Activated CD4-positive, alpha-beta memory T cell treated with anti-CD3 and anti-CD28 coated beads, Interleukin-2, amount 10 ng/mL, durations not matched to agents 7 days and 5 days (primary cell): ENCODE results near the gene BET1. TPM values are rescaled to one million over a fixed set of nuclear protein-coding genes. Genes with fewer than 3 reads are reported as not detected.

ENCODE experiments used
- CTCF ChIA-PET: fragments of 350-600 bp; sonication (Branson Sonifier 250); formaldehyde crosslinking; loops from one replicate; lab custom pipeline; 2021; ENCODE audit warnings: antibody characterized with exemption, inconsistent platforms; lab: Charles Lee
- POLR2A ChIA-PET: fragments of 350-600 bp; sonication (Branson Sonifier 250); formaldehyde crosslinking; loops from one replicate; lab custom pipeline; 2021; ENCODE audit warnings: antibody characterized with exemption; lab: Charles Lee
- DNase-seq: peaks from one replicate; pipeline ENCODE4 v3.0.0-alpha.2; 2020
- H3K27ac Mint-ChIP-seq: one replicate; pipeline ENCODE4 v1.8.0; 2021; ENCODE audit warnings: mild to moderate bottlenecking, mixed read lengths
- H3K27me3 Mint-ChIP-seq: one replicate; pipeline ENCODE4 v1.8.0; 2021; ENCODE audit warnings: mixed read lengths
- H3K36me3 Mint-ChIP-seq: one replicate; pipeline ENCODE4 v1.8.0; 2021; ENCODE audit warnings: low read depth, mixed read lengths
- H3K4me1 Mint-ChIP-seq: one replicate; pipeline ENCODE4 v1.8.0; 2021; ENCODE audit warnings: mixed read lengths
- H3K4me3 Mint-ChIP-seq: one replicate; pipeline ENCODE4 v1.8.0; 2021; ENCODE audit warnings: mild to moderate bottlenecking, mixed read lengths
- H3K9me3 Mint-ChIP-seq: one replicate; pipeline ENCODE4 v1.8.0; 2021; ENCODE audit warnings: mixed read lengths
- total RNA-seq, 2 experiments: library from RNA; stranded (reverse); gene quantifications; one replicate each; pipeline ENCODE4 v1.2.3, GENCODE V29; 2021

The BET1 gene
- total RNA-seq, 2 experiments from 2014 or later = 23.5 to 24.4 TPM

DNA sequence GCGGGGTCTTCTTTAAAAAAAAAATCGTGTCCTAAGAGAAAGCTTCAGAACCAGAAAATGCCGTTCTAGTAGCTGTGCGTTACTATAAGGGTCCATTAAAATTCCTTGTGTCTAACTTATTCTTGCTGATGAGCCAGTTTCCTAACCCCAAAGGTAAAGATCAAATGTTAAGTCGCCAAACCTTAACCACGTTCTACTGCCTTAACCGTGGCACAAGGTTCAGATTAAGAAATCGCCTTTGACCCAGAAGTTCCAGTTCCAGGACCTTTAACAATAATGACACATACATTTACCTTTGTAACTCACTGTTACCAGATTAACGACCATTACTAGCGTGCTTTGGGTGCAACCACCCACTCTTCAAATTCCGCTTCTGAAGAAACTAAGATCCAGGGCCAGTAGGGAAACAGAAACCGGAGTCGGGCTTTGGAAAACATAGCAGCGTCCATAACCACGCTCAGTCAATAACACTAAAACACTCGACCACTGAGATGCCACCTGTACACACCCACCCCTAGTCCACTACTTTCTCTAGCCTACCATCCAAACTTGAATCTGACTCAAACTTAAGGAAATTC, 620 bp downstream of the BET1 start:
- peaks cover 16% of the 10 kb centered on the region for H3K27me3 Mint-ChIP-seq
- peak overlapping the region; percentile 96 for H3K4me3 Mint-ChIP-seq
- POLR2A ChIA-PET = no interaction called here
- H3K36me3 Mint-ChIP-seq = peaks cover 5% of the 10 kb centered on the region
- H3K9me3 Mint-ChIP-seq = no peaks in the 10 kb centered on the region
- peaks cover 30% of the 10 kb centered on the region for H3K4me1 Mint-ChIP-seq
- H3K27ac Mint-ChIP-seq = peak overlapping the region; percentile 86
- no peak for DNase-seq
- CTCF ChIA-PET = no interaction called here

DNA sequence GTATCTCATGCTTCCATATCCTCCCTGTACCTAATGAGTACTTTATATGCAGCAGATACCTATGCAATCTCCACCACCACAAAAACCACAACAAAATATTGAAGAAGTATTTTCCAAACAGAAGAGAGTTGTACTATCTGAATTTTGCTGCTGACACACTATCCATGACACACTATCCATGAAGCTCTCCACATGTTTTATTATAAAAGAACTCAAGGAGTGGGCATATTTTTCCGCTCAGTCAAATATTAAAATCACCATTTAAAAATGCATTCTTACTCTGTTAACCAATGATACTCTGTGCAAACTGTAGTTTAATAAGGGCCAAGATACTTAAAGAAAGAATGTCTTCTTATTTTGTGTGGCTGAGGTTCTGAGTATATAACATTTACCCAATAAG, 2.8 kb downstream of the BET1 start:
- H3K27ac Mint-ChIP-seq = no peak overlapping the region
- peaks cover 15% of the 10 kb centered on the region for H3K36me3 Mint-ChIP-seq
- no peak overlapping the region for H3K4me3 Mint-ChIP-seq
- H3K27me3 Mint-ChIP-seq = peaks cover 5% of the 10 kb centered on the region
- ChIA-PET POLR2A (no interaction called here), CTCF (no interaction called here)
- peaks cover 32% of the 10 kb centered on the region for H3K4me1 Mint-ChIP-seq
- no peak for DNase-seq
- H3K9me3 Mint-ChIP-seq = no peaks in the 10 kb centered on the region

DNA sequence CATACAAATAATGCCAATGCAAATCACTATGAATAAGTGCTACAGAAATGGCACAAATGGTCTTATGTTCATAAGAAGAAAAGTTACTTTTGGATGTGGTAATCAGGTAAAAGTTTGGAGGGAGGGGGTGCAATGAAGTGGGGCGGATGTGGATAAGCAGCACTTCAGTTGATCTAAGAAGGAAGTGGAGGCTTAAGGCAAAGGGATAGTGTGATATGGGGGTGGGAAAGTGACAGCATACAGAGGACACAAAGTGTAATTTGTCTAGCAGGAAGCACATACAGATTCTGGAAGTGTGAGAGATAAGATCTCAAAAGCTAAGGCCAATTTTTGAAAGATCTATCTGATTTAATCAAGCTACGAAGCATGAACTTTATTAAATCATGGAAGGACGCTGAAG, 6.3 kb downstream of the BET1 start:
- POLR2A ChIA-PET = no interaction called here

DNA sequence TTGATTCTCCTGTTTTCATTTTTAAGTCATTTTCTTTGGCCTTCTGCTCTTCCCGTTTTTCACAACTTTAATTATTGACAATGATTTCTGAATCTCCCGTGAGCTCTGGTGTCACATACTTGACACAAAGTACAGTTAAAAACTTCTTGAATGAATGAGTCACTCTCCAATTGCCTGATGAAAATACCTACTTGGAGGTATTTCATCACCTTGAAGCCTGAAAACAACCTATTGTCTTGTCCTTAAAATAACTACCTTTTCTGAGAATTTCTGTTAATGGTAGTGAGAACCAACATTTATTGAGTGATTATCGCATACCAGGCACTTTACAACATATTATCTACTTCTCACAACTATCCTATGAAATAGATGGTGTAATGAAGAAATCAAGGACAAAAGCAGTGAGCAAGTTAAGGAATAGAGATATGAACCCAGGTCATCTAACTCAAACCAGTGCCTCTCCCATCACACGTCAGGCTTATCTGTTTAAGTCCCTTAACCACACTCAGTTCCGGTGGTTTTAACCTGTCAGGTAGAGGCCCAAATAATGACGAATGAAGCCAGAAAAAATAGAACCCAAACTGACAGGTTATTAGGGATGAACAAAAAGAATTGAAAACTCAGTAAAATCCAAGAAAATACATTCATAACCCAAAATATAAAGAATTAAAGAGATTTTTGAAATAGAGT, 11.6 kb downstream of the BET1 start:
- Mint-ChIP-seq H3K36me3 (peaks cover 15% of the 10 kb centered on the region), H3K4me3 (no peak overlapping the region), H3K9me3 (no peaks in the 10 kb centered on the region), H3K27ac (no peak overlapping the region), H3K27me3 (no peaks in the 10 kb centered on the region), H3K4me1 (peaks cover 6% of the 10 kb centered on the region)
- no peak for DNase-seq
- ChIA-PET CTCF (interaction anchor here (0.7 kb wide), 1 partner anchor 157 kb away, joined by 3 read pairs; no protein-coding TSS in a partner anchor), POLR2A (no interaction called here)

More for the DNA sequence above, 6.3 kb downstream of the BET1 start:
- CTCF ChIA-PET = no interaction called here
- Mint-ChIP-seq H3K9me3 (no peaks in the 10 kb centered on the region), H3K36me3 (peaks cover 22% of the 10 kb centered on the region), H3K27ac (no peak overlapping the region), H3K4me1 (peaks cover 13% of the 10 kb centered on the region), H3K27me3 (no peaks in the 10 kb centered on the region), H3K4me3 (no peak overlapping the region)
- no peak for DNase-seq

DNA sequence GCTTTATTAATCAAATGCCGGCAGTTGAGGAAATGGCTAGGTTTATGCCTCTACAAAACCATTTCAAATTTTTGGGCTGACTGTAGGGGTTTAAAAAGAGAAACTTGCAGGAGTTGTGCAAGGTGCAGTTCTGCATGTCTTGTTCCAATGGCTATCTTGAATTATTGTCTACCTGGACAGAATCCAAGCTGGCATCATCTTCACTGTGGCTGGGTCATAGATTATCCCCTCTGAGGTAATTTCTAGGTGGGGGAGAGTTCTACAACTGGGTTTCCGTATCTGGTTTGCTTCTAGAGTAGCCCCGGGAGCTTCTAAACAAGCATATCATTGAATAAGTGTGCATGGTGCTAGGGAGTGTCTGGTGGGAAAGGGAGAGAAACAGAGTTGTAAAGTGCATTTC, 16.9 kb downstream of the BET1 start:
- Mint-ChIP-seq H3K36me3 (peaks cover 2% of the 10 kb centered on the region), H3K4me1 (peaks cover 3% of the 10 kb centered on the region), H3K27me3 (no peaks in the 10 kb centered on the region), H3K4me3 (no peak overlapping the region), H3K27ac (no peak overlapping the region), H3K9me3 (no peaks in the 10 kb centered on the region)
- no peak for DNase-seq
- ChIA-PET POLR2A (no interaction called here), CTCF (no interaction called here)

DNA sequence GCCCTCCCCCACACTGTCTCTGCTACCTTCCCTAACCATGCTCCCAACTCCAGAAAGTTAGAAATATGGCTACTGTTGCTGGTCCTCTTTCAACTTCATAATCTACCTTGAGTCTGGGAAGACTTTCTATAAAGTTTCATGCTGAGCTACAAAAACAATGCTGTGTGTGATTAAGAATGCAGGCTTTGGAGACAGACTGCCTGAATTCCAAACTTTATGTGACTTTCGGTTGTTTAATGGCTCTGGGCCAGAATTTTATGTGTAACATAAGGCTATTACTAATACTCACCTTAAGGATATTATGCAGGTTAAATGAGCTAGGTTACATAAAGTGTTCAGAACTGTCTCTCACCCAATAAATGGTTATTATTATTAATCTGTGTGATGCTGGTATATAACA, 19.1 kb downstream of the BET1 start:
- POLR2A ChIA-PET = no interaction called here
- Mint-ChIP-seq H3K4me1 (peaks cover 15% of the 10 kb centered on the region), H3K27me3 (no peaks in the 10 kb centered on the region), H3K4me3 (no peak overlapping the region), H3K9me3 (no peaks in the 10 kb centered on the region), H3K36me3 (no peaks in the 10 kb centered on the region), H3K27ac (no peak overlapping the region)
- no peak for DNase-seq
- CTCF ChIA-PET = no interaction called here

DNA sequence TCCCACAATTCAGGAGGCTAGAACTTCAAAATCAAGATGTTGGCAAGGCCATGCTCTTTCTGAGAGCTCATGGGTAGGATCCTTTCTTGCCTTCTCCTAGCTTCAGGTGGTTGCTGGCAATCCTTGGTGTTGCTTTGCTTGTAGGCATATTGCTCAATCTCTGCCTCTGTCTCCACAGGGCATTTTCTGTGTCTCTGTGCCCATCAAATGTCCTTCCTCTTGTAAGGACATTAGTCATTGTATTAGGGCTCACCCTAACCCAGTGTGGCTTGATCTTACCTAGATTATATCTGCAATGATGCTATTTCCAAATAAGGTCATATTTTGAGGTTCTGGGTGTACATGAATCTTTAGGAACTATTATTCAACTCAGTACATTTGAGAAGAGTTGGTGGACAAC, 20.1 kb downstream of the BET1 start:
- CTCF ChIA-PET = no interaction called here
- no peak for DNase-seq
- Mint-ChIP-seq H3K4me1 (peaks cover 16% of the 10 kb centered on the region), H3K4me3 (no peak overlapping the region), H3K9me3 (no peaks in the 10 kb centered on the region), H3K27ac (no peak overlapping the region), H3K27me3 (no peaks in the 10 kb centered on the region), H3K36me3 (no peaks in the 10 kb centered on the region)
- POLR2A ChIA-PET = no interaction called here

DNA sequence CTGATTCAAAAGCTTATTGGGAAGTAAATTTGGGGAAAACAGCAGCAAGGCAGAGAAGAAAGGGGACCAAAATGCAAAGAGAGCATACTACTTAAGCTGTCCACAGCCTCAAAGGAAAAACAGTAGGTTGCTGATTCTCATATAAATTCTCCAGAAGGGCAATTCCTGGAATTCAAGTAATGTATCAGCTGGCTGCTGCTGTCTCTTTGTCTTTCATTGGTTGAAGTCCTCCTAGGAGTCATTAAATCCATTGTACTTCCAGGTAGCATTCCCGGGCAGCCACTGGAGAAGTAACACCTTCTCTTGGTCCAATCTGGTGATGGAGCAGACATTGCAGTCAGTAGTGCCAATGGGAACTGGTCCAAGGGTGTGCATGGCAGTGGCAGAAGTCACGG, 22.7 kb downstream of the BET1 start:
- CTCF ChIA-PET = no interaction called here
- H3K4me3 Mint-ChIP-seq = no peak overlapping the region
- H3K4me1 Mint-ChIP-seq = peaks cover 16% of the 10 kb centered on the region
- POLR2A ChIA-PET = no interaction called here
- DNase-seq = no peak
- no peaks in the 10 kb centered on the region for H3K36me3 Mint-ChIP-seq
- no peak overlapping the region for H3K27ac Mint-ChIP-seq
- H3K9me3 Mint-ChIP-seq = no peaks in the 10 kb centered on the region
- H3K27me3 Mint-ChIP-seq = no peaks in the 10 kb centered on the region

DNA sequence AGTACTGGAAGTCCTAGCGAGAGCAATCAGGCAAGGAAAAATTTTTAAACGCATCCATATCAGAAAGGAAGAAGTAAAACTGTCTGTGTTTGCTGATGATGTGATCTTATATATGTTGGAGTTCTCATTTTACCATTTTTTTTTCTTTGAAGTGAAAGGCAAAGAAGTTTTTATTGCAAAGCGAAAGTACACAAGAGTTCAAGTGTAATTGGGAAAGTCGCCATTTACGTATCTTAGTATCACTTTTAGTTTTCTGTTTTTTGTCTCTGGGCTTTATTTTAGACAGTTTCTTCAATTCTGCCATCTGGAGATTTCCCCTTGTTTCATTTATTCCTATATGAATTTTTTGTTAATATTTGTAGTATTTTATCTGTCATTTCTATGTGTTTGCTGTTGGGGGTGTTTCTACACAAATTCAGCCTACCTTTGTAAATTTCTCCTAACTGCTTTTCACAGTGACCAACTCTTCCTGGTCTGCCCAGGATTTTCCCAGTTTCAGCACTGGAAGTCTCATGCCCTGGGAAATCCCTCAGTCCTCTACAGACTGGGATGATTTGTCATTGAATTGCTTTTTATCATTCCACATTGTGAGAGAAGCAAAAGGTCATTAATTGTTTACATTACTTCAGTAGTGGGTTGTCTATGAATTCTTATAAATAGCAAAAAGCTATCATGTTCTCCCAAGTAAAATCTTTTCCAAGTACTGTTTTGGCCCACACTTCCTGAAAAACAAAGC, 23.2 kb downstream of the BET1 start:
- ChIA-PET CTCF (no interaction called here), POLR2A (no interaction called here)
- DNase-seq = no peak
- Mint-ChIP-seq H3K27me3 (no peaks in the 10 kb centered on the region), H3K36me3 (no peaks in the 10 kb centered on the region), H3K27ac (no peak overlapping the region), H3K9me3 (no peaks in the 10 kb centered on the region), H3K4me1 (peaks cover 16% of the 10 kb centered on the region), H3K4me3 (peak overlapping the region; percentile 43)

DNA sequence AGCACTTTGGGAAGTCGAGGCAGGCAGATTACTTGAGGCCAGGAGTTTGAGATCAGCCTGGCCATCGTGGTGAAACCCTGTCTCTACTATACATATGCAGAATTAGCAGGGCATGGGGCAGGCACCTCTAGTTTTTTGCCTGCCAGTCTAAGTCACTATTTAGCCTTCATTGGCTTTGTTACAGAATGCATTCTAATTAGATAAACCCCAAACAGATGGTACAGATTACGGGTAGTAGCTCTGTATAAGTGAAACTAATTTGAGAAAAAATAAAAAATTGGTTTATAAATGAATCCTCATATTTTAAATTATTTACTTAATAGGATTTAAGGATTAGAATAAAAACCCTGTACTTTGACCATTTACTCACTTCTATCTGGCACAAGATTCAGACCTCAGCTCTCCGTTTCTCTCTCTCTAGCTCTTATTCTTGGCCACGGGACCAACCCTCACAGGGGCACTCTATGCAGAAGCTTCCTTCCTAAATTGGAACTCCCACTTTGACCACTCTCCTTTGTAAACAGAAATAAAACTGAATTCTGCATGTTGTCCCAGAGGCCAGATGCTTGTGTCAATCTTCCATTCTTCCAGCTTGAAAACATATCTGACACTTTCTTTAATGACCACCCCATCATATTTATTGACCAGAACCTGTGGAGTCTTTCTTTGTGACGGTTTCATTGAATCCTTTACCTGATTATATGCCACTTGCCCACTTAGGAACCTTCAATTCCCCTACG, 26.8 kb downstream of the BET1 start:
- Mint-ChIP-seq H3K27me3 (no peaks in the 10 kb centered on the region), H3K36me3 (no peaks in the 10 kb centered on the region), H3K9me3 (no peaks in the 10 kb centered on the region), H3K4me3 (no peak overlapping the region), H3K27ac (no peak overlapping the region), H3K4me1 (peaks cover 14% of the 10 kb centered on the region)
- CTCF ChIA-PET = no interaction called here
- no peak for DNase-seq
- POLR2A ChIA-PET = no interaction called here

DNA sequence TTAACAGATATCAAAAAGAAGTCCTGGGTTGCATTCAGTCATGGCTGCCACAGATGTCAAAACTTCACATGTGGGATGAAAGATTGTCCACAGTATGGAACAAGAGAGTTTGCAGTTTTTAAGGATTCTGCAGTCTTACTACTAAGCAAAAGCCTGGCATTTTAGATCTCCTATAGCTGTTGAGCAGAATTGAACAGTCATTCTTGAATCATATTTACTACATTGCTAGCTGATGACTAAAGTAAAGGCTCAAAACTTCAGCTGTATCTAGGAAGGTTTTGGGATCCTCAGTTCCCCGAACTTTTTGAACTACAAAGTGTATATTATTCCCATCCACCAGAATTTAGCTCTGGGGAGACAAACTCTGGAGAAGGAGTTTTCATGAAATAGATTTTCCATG, 31.0 kb downstream of the BET1 start:
- Mint-ChIP-seq H3K9me3 (no peaks in the 10 kb centered on the region), H3K27ac (no peak overlapping the region), H3K4me1 (no peaks in the 10 kb centered on the region), H3K36me3 (no peaks in the 10 kb centered on the region), H3K4me3 (no peak overlapping the region), H3K27me3 (no peaks in the 10 kb centered on the region)
- POLR2A ChIA-PET = no interaction called here
- CTCF ChIA-PET = interaction anchor here (0.5 kb wide), 1 partner anchor 52 kb away, joined by 3 read pairs; no protein-coding TSS in a partner anchor
- DNase-seq = no peak

DNA sequence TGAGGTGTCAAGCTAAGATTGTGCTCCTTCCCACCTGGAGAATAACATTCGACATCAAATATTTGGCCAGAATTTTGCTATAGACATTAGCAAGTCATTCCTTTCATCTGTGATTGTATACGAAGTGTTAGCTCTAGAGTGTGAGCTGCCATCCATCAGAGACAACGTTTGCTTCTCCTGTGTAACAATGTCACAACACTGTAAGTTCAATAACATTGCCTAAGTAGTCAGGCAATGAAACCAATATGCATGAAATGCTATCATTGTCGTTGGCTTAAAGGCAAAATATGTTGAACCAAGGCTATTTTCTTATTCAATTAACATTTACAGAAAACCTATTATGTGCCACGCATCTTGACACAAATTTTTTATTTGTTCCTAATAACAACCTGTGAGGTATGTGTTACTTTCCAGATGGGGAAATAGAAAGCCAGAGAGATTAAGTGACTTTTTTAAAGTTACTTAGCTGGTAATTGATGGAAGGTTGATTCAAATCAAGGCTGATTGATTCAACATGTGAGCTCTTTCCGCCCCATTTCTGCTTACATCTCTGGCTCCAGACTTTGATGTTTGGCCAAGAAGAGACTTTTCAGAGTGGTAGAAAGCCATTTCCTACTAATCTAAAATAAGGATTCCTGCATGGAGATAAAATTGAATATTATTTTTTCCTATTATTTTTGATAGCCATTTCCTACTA, 32.0 kb downstream of the BET1 start:
- DNase-seq = no peak
- H3K4me1 Mint-ChIP-seq = no peaks in the 10 kb centered on the region
- no peaks in the 10 kb centered on the region for H3K27me3 Mint-ChIP-seq
- ChIA-PET CTCF (no interaction called here), POLR2A (no interaction called here)
- no peak overlapping the region for H3K27ac Mint-ChIP-seq
- no peaks in the 10 kb centered on the region for H3K36me3 Mint-ChIP-seq
- no peak overlapping the region for H3K4me3 Mint-ChIP-seq
- no peaks in the 10 kb centered on the region for H3K9me3 Mint-ChIP-seq
